Midbrain (tissue), 1 donor: ENCODE data around the gene A2M.

Experiments
- DNase-seq: peaks from one replicate; lab custom pipeline; 2025; lab: John Stamatoyannopoulos, UW

Gene A2M

DNA sequence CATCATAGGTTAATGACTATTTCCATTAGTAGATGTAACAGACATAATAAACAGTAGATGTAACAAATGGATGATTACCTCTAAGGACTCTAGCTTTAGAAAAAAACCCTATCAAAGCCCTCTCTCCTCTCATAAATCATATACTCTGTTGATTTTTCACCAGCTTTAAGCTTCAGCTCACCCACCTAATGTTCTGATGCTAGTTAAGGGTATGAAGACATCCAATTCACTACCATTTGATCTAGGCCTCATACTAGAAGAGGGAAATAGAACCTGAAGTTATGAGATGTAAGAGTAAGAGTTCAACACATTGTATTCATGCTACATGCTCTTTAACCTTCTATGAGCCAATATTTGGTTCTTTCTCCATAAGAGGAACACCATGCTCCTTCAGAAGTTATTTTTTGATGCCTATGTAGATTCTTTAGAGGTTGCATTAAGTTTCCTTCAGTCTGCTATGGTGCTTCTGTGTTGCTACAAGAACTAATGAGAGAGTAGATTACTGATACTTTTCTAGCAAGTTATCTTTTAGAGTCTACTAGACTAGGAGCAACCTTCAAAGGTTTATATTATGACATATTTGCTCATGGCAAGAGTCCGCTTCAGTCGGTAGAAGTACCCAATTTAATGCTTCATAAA is 16.0 kb downstream of the A2M start:
- DNase-seq: no peak

DNA sequence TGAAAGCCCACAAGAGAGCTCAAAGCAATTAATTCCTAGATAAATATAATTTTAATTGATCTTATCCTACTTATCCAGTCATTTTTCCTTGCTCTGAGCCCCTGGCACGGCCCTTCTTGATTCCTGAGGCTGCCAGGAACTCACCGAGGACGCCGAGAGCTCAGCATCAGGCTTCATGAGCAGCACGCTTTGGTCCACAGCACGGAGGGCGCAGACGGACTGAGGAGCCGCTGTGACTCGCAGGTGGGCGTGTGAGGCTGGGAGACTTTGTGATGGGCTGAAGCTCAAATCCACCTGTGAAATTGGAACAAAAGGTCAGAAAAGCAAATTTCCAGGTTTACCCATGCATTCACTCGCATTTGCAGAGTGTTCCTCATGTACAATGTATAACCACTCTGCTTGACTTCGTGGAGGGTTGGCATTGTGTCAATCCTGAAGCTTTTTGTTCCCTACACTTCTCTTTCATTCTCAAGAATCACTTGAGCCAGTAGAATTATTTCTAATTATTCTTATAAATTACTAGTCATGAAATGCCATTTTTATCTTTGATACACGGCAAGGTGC is 17.2 kb downstream of the A2M start:
- no peak for DNase-seq

DNA sequence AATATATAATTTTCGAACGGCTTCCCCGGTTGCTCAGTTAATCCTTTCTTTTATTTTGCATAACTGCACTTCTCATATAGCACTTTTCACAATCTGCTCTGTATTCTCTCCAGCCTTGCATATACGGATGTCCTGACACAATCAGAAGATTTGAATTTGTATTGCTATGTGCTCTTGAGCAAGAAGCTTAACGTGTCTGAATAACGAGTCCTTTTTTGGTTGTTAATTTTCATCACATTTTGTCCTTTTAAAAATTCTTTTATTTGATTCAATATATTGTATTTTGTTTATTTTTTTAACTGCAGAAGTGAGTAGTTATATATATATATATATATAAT is 17.6 kb downstream of the A2M start:
- DNase-seq: no peak

DNA sequence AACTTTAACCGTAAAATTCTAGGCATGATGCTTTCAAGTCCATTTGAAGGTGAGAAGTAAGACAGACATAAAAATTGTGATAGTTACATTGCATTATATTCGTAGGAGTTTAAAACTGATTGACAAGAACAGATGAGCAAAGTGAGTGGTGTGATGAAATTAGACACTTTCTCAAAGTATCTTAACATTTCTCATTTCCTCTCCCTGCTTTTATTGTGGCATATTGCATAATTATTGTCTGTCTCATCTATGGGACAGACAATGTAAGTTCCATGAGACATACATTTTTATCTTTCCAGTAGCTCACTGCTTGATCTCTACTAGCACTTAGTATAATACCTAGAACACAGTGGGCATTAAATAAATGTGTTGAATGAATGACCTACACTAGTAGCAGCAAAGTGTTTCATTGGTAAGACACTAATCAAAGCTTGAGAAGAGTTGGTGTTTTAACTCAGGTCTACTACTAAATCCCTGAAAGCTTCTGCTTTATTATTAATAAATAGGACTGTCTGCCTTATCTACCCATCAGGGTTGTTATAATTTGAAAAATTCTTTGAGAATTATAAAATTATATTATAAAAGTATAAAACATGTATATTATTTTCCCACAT is 19.0 kb downstream of the A2M start:
- DNase-seq: no peak

DNA sequence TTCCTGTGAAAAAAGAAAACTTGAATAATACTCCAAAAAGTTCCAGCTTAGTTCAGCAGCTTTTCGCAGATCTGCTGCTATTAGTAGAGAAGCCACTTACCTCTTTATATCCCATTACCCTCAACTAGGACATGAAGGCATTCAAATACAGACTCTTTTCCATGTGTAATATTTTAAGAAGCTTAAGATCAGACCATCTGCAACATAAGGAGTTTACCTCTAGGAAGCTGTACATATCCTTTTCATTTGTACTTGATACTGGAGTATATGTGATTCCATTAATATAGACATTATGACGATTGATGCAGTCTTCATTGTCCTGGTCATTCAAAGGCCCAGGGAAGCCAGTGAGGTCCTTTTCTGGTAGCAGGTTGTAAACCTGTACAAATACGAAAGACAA is 20.4 kb downstream of the A2M start:
- no peak for DNase-seq

DNA sequence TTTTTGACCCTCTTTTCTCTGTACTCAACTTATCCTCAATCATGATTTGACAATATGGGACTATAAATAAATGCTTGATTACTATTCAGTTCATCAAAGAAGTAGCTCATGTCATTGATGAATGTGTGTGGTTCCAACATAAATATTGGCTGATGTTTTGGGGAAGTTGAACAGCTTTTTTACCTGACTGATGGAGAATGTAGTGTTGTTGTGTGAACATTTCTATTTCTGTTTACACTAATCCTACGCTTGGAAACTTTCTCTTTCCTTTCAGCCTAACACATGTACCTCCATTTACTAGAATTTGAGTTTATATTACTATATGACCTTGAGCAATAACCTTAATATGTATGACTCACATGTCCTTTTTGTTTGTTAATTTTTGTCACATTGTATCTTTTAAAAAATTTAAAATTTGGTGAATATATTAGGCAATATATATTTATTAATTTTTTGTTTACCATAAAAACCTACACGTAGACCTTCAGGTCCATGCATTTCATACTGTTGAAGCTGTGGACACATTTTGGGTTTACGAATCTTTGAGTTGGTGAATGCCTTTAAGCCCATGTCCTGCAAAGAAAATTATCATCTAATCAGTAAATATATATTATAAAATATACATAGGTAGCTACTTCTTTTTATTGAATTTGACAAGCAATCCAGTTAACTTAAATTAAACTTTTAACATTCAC is 21.1 kb downstream of the A2M start:
- DNase-seq: no peak

DNA sequence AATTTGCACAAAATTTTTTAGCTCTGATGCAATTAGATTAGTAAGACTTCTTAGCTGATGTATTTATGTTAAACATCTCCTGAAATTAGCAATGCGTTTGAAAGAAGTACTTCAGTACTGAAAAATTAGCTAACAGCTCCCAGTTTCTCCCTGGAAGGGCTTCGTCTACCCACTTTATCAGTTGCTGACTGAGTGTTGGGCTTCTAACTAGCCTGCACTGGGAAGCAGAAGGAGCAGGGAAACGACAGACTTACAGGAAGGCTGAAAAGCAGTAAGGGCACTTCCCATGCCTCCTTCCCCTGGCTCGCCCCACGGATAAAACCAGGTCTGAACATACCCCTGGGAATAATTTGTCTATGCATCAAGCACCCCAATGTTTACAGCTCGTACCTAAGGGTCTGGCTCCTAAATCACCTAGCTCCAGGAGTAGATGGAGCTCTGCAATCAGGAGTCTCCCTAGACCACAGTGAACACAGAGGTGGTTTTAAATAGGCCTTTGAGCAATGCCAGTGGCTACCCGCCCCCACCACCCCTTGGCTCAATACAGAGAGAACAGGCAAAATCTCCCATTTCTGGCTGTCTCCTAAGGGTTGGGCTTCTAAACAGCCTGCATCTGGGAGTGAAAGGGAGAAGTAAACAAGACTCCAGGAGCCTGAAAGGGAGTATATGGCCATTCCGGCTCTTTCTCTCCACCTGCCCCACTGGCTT is 23.7 kb downstream of the A2M start:
- no peak for DNase-seq

DNA sequence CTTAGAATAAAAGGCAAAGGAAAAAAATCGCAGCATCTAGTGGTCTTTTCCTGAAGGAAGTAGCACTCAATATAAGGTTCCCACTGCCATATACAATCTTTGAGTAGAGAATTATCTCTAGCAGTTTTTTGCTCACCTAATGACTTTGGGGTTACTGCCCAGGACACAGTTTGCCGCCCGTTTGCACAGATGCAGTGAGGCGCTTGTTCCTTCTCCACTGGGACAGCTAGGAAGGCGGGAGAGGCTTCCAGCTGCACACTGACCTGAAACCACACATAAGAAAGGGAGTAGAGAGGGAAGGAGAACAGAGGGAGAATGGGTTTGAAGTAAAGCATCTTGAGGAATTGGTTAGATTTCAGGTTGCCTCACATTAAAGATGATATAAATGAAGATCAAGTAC is 25.5 kb downstream of the A2M start:
- DNase-seq: no peak

DNA sequence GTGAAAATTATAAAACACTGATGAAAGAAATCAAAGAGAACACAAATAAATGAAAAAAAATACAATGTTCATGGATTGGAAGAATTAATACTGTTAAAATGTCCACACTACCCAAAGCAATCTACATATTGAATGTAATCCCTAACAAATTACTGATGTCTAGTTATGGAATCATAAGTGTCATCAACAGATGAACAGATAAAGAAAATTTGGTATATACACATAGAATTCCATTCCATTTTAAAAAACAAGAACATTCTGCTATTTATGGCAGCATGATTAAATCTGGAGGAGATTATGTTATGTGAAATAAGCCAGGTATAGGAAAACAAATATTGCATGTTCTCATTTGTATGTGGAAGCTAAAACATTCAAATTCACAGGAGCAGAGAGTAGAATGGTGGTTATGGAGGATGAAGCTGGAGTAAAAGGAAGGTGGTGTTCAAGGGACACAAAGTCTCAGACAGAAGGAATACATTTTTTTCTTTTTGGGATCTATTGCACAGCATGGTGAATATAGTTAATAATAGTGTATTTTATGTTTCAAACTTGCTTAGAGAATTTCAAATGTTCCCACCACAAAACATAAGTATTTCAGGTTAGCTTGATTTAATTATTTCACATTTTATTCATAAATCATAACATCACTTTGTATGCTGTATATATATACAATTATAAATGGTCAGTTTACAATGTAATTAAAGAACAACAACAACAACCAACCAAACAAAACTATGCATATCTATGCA is 28.5 kb downstream of the A2M start:
- no peak for DNase-seq

DNA sequence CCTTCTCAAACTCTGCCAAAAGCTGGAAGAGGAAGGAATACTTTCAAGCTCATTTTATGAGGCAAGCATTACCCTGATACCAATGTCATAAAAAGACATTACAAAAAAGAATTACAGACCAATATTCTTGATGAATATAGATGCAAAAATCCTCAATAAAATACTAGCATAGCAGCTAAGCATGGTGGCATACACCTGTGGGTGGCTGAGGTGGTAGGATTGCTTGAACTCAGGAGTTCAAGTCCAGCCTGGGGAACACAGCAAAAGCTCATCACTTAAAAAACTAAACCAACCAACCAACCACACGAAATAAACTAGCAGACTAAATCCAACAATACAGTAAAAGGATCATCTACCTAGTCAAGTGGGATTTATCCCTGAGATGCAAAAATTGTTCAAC is 29.6 kb downstream of the A2M start:
- no peak for DNase-seq

DNA sequence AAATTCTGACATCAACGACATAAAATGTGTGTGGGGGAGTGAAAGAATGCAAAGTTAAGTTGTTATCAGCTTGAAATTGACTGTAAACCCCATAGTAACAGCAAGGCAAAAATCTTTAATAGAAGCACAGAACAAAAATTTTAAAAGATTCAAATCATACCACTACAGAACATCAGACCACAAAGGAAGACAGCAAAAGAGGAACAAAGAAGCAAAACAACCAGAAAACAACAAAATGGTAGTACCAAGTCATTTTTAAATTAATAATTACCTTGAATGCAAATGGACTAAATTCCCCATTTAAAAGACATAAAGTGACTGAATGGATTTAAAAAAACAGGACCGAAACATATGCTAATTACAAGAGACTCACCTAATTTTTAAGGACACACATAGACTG is 31.3 kb downstream of the A2M start:
- no peak for DNase-seq

DNA sequence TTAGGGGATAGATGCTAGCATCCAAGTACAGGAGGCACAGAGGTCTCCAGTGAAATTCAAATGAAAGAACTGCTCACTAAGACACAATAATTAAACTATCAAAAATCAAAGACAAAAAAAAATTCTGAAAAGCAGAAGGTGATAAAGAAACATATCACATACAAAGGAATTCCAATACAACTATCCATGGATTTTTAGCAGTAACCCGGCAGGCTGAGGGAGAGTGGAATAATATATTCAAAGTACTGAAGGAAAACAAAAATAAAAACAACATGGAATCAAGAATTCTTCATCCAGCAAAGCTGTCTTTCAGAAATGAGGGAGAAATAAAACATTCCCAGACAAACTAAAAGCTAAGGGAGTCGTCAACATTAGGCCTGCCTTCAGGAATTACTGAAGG is 31.9 kb downstream of the A2M start:
- no peak for DNase-seq

DNA sequence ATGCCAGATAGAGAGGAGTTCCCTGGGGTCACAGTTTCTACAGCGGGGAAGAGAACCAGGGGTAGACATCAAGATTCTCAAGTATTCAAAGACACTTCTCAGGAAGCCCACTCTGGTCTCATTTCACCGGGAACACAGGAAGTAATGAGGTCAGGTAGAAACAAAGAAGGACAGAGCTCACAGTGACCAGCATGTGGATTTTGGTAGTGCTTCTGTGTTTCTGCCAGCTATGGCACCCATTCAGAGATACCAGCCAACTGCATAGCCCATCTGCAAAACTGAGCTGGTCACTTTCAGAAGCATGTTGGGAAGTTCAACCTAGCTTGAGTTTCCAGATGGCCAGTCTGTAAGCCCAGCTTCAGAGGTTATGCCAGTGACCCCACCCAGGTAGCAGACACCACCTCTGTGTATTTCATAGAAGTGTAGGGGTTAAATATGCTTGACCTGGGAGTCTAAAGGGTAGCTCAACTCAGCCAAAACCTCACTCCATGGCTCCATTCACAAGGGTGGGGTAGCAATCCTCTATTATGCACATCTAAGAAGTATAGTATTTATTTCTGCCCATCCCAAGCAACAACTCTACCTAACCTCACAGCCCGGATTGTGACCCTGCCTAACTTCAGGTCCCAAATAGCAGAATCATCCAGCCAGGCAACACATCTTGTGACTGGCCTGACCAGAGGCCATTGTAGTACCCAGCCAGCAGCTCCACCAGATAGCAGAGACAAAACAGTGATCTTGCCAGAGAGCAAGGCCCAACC is 33.9 kb downstream of the A2M start:
- no peak for DNase-seq

DNA sequence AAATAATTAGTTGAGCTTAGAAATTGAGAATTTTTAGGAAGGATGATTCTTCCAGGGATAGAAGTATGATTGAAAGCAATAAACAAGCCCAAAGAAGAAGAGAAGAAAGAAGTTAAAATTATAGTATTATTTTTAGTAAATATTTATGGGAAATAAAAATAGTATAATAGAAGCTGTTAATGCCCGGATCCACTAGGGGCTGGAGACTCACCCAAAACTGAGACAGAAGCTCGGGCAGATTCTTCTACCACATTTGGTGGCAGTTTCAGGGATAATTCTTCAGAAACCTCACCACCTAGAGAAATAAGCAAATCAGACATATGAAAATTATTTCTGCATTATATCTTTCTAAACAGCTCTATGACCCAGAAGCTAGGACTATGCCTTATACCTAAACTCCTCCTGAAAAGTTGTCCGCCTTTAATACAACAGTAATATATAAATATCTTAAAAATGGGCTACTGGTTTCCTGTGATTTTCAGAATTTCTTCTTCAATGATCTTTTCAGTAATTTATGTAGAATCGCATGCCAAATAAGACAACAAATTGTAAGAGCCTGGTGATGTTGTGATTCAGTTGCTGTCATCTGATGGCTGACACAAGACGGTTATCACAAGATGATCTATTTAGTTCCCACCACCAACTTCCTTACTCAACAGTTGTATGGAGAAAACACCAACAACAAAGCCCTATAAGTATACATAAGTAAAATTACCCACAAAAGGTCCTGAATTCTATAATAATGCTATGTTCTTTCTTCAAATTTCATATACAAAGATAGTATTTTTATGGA is 35.6 kb downstream of the A2M start:
- DNase-seq: no peak

DNA sequence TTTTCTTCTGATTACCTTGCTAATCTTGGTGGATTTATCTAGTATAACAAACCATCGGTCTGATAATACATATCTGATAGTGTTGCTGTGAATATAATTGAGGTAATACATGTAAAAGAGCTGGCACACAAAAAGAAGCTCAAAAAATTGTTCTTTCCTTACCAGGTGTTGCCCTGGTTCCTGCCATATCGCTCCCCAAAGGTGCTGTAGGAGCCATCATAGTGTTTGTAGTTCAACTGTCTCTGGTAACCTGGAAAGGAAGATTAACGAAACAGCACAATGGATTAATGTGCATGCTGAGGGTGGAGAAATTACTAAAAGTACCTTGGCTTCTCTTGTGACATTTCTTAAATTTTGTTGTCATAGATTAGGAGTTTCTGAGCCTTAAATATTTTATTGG is 36.6 kb downstream of the A2M start:
- no peak for DNase-seq

DNA sequence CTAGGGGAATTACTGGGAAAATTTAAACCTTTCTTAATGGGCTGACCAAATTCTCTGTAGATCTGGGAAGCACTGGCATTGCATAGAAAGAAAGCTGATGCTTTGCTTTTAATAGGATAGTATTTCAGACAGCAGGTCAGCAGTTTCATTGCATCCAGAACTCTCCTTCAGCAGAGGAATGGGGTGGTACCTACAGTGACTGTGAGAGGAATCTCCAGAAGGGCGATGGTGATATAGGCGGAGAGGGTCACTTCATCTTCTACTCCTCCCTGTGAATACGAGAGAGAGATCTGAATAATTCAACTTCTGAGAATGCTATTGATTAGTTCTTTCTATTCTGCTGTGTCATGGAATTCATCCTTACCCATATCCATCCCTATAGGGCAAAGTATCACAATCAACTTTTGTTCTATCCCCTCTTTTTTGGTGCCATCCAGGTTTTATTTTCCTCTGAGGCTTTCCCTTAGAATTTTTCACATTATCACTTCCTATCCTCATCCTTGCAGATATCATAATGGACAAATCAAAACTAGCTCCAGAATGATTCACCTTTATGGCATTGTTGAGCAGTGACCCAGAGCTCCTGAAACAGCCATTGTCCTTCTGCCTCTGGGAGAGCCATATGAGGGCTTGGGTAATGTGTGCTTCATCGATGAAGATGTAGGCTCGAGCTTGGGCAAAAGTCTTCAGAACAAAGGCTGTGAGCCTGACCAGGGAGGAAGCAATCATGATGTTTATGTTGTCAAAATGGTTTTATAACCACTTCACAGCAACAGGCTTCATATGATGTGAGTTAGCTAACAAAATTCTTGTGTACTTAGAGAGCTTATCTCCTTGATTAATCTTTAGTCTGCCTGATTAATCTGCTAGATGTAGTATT is 38.3 kb downstream of the A2M start:
- no peak for DNase-seq

DNA sequence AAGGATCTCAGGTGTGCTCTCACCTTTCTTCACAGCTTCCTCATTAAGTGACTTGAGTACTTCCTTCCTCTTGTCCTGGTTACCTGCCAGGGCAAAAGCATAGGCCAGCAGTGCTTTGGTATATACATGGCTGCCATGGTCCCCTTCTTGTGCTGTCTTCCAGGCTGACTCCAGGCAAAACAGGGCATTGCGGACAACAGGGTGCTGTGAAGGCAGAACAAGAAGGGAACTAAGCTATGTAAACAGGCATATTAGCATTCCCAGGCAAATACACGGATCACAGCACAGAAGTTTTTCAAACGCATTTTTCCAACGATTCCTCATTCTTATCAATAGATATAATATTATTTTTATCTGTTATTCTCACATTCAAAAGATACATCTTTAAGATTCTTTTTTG is 39.0 kb downstream of the A2M start:
- no peak for DNase-seq

DNA sequence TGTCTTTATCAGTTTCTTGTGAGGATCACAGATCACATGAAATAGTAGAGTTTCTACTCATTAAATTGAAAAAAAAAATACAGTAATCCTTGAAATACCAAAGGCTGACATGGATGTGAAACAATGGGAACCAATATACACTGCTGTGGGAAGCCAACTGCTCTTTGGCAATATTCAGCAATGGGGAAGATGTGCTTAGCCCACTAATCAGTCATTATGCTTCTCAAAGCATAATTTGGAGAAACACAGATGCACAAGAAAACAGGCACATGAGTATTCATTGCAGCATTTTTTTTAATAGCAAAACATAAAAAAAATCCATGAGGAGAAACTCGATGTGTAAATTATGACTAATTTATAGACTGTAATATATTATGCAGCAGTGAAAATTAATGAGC is 40.6 kb downstream of the A2M start:
- no peak for DNase-seq

DNA sequence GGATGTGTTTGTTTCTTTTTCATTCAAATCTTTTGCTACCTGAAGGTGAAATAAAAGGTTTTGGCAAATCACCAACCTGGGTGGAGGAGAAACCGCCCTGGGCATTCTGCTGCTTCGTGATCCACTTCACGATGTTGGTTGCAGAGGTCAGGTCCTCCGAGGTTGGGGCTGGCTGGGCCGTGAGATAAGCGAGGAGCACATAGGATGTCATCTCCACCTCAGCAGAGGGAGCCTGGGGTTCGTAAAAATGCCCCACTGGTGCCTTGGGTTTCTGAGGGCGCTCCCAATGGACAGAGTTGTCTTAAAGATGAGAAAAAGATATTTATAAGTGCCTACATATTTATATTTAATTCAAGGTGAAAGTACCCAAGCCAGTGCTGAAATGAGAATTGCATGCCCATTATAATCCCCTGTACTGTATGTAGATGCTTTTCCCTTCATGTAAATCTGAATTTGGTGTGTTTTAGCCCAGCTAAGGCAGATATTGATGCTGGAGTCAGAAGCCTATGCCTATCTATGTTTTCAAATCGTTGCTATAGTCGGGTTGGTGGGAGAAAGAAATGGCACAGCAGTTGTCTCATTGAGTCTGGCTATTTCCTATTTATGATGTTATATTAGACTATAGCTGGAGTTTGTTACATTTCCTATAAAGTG is 41.1 kb downstream of the A2M start:
- no peak for DNase-seq
